IMR-90 (cell line): Measurements from ENCODE around the gene LTBP2. TPM values are rescaled to one million over a fixed set of nuclear protein-coding genes. Genes with fewer than 3 reads are reported as not detected.

Experiments
- ATAC-seq: fragments of 200-7000 bp; cut with Tn5 transposase; 2 replicates; pipeline ENCODE4 v1.9.1; 2020; ENCODE audit warnings: low read depth, mild to moderate bottlenecking, moderate library complexity
- BruUV-seq: library from RNA; stranded (reverse); fragments of 400-500 nt; replicated peaks from 2 replicates; lab custom pipeline; 2021; lab: Mats Ljungman, UMichigan
- CTCF ChIA-PET: fragments of 300-600 bp; formaldehyde crosslinking; extraction: SDS; loops from one replicate; lab custom pipeline; 2021; ENCODE audit warnings: antibody characterized with exemption; lab: Yijun Ruan, JAX
- POLR2A ChIA-PET: fragments of 300-600 bp; sonication (Branson Sonifier 250); formaldehyde crosslinking; loops from one replicate; lab custom pipeline; 2022; ENCODE audit warnings: antibody characterized with exemption; ENCODE audit not compliant: unreplicated experiment; lab: Charles Lee
- DNase-seq: peaks from one replicate; pipeline ENCODE4 v3.0.0; 2013
- H2AFZ ChIP-seq: replicated peaks from 2 replicates; pipeline ENCODE3; 2013; ENCODE audit warnings: low read length, mild to moderate bottlenecking; ENCODE audit not compliant: poor library complexity
- H2AK5ac ChIP-seq: 2 replicates; pipeline ENCODE4 v1.6.1; 2013; ENCODE audit warnings: low read depth, low read length, inconsistent platforms
- H2AK9ac ChIP-seq: replicated peaks from 2 replicates; pipeline ENCODE3; 2013; ENCODE audit warnings: mild to moderate bottlenecking, low read depth, low read length, moderate library complexity; ENCODE audit not compliant: poor library complexity
- H2BK120ac ChIP-seq: 2 replicates; pipeline ENCODE4 v1.6.1; 2013; ENCODE audit warnings: low read depth, low read length, inconsistent platforms
- H2BK15ac ChIP-seq: 3 replicates; pipeline ENCODE4 v1.6.1; 2013; ENCODE audit warnings: low read depth, low read length, inconsistent platforms
- H2BK20ac ChIP-seq: 2 replicates; pipeline ENCODE4 v1.6.1; 2013; ENCODE audit warnings: low read depth, mild to moderate bottlenecking, inconsistent platforms, low read length, moderate library complexity
- H2BK5ac ChIP-seq: 2 replicates; pipeline ENCODE4 v1.6.1; 2013; ENCODE audit warnings: mild to moderate bottlenecking, low read depth, low read length, inconsistent platforms; ENCODE audit not compliant: poor library complexity, severe bottlenecking
- H3K14ac ChIP-seq: replicated peaks from 2 replicates; pipeline ENCODE4 v1.6.1; 2013; ENCODE audit warnings: low read depth, low read length, inconsistent platforms
- H3K18ac ChIP-seq: 2 replicates; pipeline ENCODE4 v1.6.1; 2013; ENCODE audit warnings: low read depth, low read length, control low read depth
- H3K23ac ChIP-seq: 2 replicates; pipeline ENCODE4 v1.6.1; 2013; ENCODE audit warnings: low read depth, low read length, inconsistent platforms
- H3K27ac ChIP-seq: 2 replicates; pipeline ENCODE4 v1.5.1; 2013; ENCODE audit warnings: mild to moderate bottlenecking, control low read depth, low read length; ENCODE audit not compliant: insufficient read depth
- H3K27me3 ChIP-seq: 2 replicates; pipeline ENCODE4 v1.6.1; 2013; ENCODE audit warnings: low read length; ENCODE audit not compliant: control insufficient read depth, insufficient read depth
- H3K36me3 ChIP-seq: 2 replicates; pipeline ENCODE4 v1.6.1; 2013; ENCODE audit warnings: low read length, mixed read lengths; ENCODE audit not compliant: control insufficient read depth, insufficient read depth
- H3K4ac ChIP-seq: 2 replicates; pipeline ENCODE4 v1.6.1; 2013; ENCODE audit warnings: low read depth, low read length, inconsistent platforms
- H3K4me1 ChIP-seq: 2 replicates; pipeline ENCODE4 v1.6.1; 2013; ENCODE audit warnings: low read length, mixed read lengths; ENCODE audit not compliant: control insufficient read depth, insufficient read depth
- H3K4me2 ChIP-seq: 2 replicates; pipeline ENCODE4 v1.6.1; 2013; ENCODE audit warnings: low read depth, mild to moderate bottlenecking, control low read depth, low read length, moderate library complexity
- H3K4me3 ChIP-seq: 2 replicates; pipeline ENCODE4 v1.5.1; 2013; ENCODE audit warnings: low read depth, mild to moderate bottlenecking, control low read depth, low read length, moderate library complexity; ENCODE audit not compliant: insufficient read depth
- H3K56ac ChIP-seq: 2 replicates; pipeline ENCODE4 v1.6.1; 2013; ENCODE audit warnings: low read length, inconsistent platforms; ENCODE audit not compliant: insufficient read depth; ENCODE audit errors: extremely low read depth
- H3K79me1 ChIP-seq, 2 experiments: 2 replicates each; pipeline ENCODE4 v1.6.1; 2013; ENCODE audit warnings: low read length in 2 of 2, inconsistent platforms in 1 of 2, low read depth in 1 of 2
- H3K9ac ChIP-seq: 2 replicates; pipeline ENCODE4 v1.6.1; 2013; ENCODE audit warnings: low read depth, low read length, control low read depth
- H3K9me1 ChIP-seq: 2 replicates; pipeline ENCODE4 v1.6.1; 2013; ENCODE audit warnings: low read length, inconsistent platforms; ENCODE audit not compliant: insufficient read depth
- H3K9me3 ChIP-seq: 2 replicates; pipeline ENCODE4 v1.6.1; 2013; ENCODE audit warnings: low read length; ENCODE audit not compliant: control insufficient read depth, insufficient read depth
- H4K20me1 ChIP-seq: 2 replicates; pipeline ENCODE4 v1.6.1; 2013; ENCODE audit warnings: low read length, inconsistent platforms; ENCODE audit not compliant: insufficient read depth
- H4K5ac ChIP-seq: 2 replicates; pipeline ENCODE4 v1.6.1; 2013; ENCODE audit warnings: mild to moderate bottlenecking, low read depth, low read length, control low read depth
- H4K8ac ChIP-seq, 2 experiments: 2 replicates each; pipeline ENCODE4 v1.6.1; 2013; ENCODE audit warnings: low read depth in 2 of 2, low read length in 2 of 2, control low read depth in 1 of 2, inconsistent platforms in 1 of 2
- H4K91ac ChIP-seq: 2 replicates; pipeline ENCODE4 v1.6.1; 2013; ENCODE audit warnings: low read depth, low read length, inconsistent platforms; ENCODE audit not compliant: insufficient read depth
- CEBPB ChIP-seq: IDR thresholded peaks from 2 replicates; pipeline ENCODE4 v1.6.1; 2012; ENCODE audit warnings: low read depth, low read length, improper control_type of control experiment
- CHD1 ChIP-seq: IDR thresholded peaks from 2 replicates; pipeline ENCODE4 v1.6.1; 2012; ENCODE audit warnings: low read depth, low read length, improper control_type of control experiment
- MXI1 ChIP-seq: IDR thresholded peaks from 2 replicates; pipeline ENCODE4 v1.6.1; 2012; ENCODE audit warnings: low read depth, mild to moderate bottlenecking, low read length, moderate library complexity, borderline replicate concordance
- RCOR1 ChIP-seq: IDR thresholded peaks from 2 replicates; pipeline ENCODE4 v1.6.1; 2012; ENCODE audit warnings: mild to moderate bottlenecking, low read length, improper control_type of control experiment; ENCODE audit not compliant: insufficient replicate concordance
- WGBS, 2 experiments: methylation state at CpG; one replicate each; pipeline versions ENCODE4 v1.1.5 to v1.1.7; 2013; ENCODE audit warnings: missing lambda C conversion rate in 2 of 2; ENCODE audit not compliant: insufficient read length in 1 of 2; ENCODE audit errors: extremely low coverage in 2 of 2; 5-methylcytosine and 5-hydroxymethylcytosine counted together
- dilution Hi-C: fragments of 300-500 bp; cut with HindIII; formaldehyde crosslinking; loops from one replicate; pipeline ENCODE4 v1.14.3; 2018; ENCODE audit warnings: low sequenced_read_pairs; ENCODE audit not compliant: unreplicated experiment
- in situ Hi-C: fragments of 300-500 bp; cut with MboI; formaldehyde crosslinking; loops from 3 replicates; pipeline ENCODE4 v1.14.3; 2019; ENCODE audit warnings: low sequenced_read_pairs, inconsistent platforms, mixed read lengths
- intact Hi-C: fragments of 100-400 bp; cut with micrococcal nuclease; formaldehyde crosslinking; loops from 2 replicates; pipeline ENCODE4 v1.10.0; 2022
- polyA plus RNA-seq, 3 experiments: library from polyadenylated mRNA; depleted of rRNA; stranded (reverse); fragments of >200 nt; gene quantifications; 2 replicates each; pipeline ENCODE4 v1.2.3, GENCODE V29; 2012; ENCODE audit warnings: low replicate concordance in 1 of 3
- total RNA-seq: library from RNA; depleted of rRNA; stranded (reverse); fragments of >200 nt; gene quantifications from 2 replicates; pipeline ENCODE4 v1.2.3, GENCODE V29; 2012
- TF ChIP-seq, protein P1 (sequence below): fragments of 150-350 bp; IDR thresholded peaks from 2 replicates; pipeline ENCODE4 v1.6.1; 2016; ENCODE audit warnings: low read depth, mild to moderate bottlenecking, low read length, moderate library complexity, borderline replicate concordance

LTBP2 gene
- total and polyA plus RNA-seq, 2 of the 4 experiments (the other 2 are of a cell fraction): 23.8 to 79.3 TPM

DNA sequence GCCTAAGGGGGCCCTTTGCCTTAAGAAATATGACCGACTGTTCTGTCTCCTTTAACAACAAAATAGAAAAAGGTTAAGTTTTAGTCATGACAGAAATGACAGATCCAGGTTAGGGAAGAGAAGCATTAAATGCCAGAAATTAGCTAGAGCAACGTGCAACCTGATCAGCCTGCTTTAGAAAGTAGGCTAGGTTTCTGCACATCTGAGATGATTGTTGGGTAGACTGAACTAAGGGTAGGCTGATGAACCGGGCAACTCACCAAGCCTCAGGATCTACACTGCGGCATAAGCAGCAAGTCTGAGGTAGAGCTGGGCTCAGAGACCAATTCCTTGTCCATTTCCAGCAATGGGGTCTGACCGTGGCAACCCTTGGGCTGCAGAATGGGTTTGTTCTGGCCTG, 148.3 kb downstream of the LTBP2 start:
- CTCF ChIA-PET: no interaction called here
- in situ Hi-C loops (no loop called here), intact Hi-C loops (no loop called here), dilution Hi-C loops (no loop called here)
- ATAC-seq (no peak), DNase-seq (no peak)
- Histone ChIP-seq H2BK20ac (no peak overlapping the region), H2BK15ac (no peak overlapping the region), H3K79me1 (no peaks in the 10 kb centered on the region), H4K5ac (no peak overlapping the region), H3K18ac (no peak overlapping the region), H2BK5ac (no peak overlapping the region), H3K4me3 (no peak overlapping the region), H2AK5ac (no peak overlapping the region), H3K14ac (no peak overlapping the region), H3K27ac (no peak overlapping the region), H3K9me1 (no peaks in the 10 kb centered on the region), H3K4me2 (no peak overlapping the region), H2BK120ac (no peak overlapping the region), H3K36me3 (no peaks in the 10 kb centered on the region), H3K4me1 (no peaks in the 10 kb centered on the region; the same call in 1 of the 2 replicates), H3K9me3 (no peaks in the 10 kb centered on the region), H3K4ac (no peak overlapping the region), H4K8ac (no peak overlapping the region), H2AFZ (no peak overlapping the region), H4K20me1 (no peaks in the 10 kb centered on the region), H3K9ac (no peak overlapping the region), H2AK9ac (no peak overlapping the region), H4K91ac (no peak overlapping the region), H3K56ac (no peak overlapping the region), H3K27me3 (peaks cover 51% of the 10 kb centered on the region), H3K23ac (no peak overlapping the region)
- POLR2A ChIA-PET: no interaction called here
- BruUV-seq: no TSS peak
- TF ChIP-seq CEBPB (no peak), RCOR1 (no peak), CHD1 (no peak), MXI1 (no peak)
- TF ChIP-seq, protein P1, sequence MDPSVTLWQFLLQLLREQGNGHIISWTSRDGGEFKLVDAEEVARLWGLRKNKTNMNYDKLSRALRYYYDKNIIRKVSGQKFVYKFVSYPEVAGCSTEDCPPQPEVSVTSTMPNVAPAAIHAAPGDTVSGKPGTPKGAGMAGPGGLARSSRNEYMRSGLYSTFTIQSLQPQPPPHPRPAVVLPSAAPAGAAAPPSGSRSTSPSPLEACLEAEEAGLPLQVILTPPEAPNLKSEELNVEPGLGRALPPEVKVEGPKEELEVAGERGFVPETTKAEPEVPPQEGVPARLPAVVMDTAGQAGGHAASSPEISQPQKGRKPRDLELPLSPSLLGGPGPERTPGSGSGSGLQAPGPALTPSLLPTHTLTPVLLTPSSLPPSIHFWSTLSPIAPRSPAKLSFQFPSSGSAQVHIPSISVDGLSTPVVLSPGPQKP: no peak
- WGBS, 2 experiments: 13% methylated on average over 1 of the region's 5 CpGs; no CpG with 5 or more reads in 1 of the 2 experiments
